Thyroid gland (tissue), 4 donors: ENCODE measurements around the gene UST. TPM values are rescaled to one million over a fixed set of nuclear protein-coding genes. Genes with fewer than 3 reads are reported as not detected.
A peak's percentile ranks its signal among the peaks of the same experiment; 100 is the strongest.

Experiments used
- DNase-seq, 2 donors: peaks; one replicate each; pipeline ENCODE4 v3.0.0-alpha.2; 2019
- H3K27ac ChIP-seq, 3 donors: fragments of 200-600 bp; sonication (generic); 1 replicate in 2 of 3; 2 replicates in 1 of 3; pipeline ENCODE4 v1.5.1; 2016 to 2019; ENCODE audit warnings: mild to moderate bottlenecking in 1 of 3, moderate library complexity in 1 of 3
- H3K27me3 ChIP-seq: fragments of 200-600 bp; sonication (generic); one replicate; pipeline ENCODE4 v1.5.1; 2019
- H3K36me3 ChIP-seq, 2 donors: fragments of 200-600 bp; sonication (generic); one replicate each; pipeline ENCODE4 v1.5.1; 2016 to 2019
- H3K4me1 ChIP-seq, 2 donors: fragments of 200-600 bp; sonication (generic); one replicate each; pipeline ENCODE4 v1.5.1; 2017 to 2019
- H3K4me3 ChIP-seq, 3 donors: fragments of 200-600 bp; sonication (generic); replicated peaks in 1 of 3; 1 replicate in 2 of 3; 2 replicates in 1 of 3; pipeline ENCODE4 v1.5.1; 2016; ENCODE audit warnings: mild to moderate bottlenecking in 1 of 3
- H3K9me3 ChIP-seq: fragments of 200-600 bp; sonication (generic); one replicate; pipeline ENCODE4 v1.5.1; 2017
- POLR2A ChIP-seq, 2 donors: fragments of 450-650 bp; IDR thresholded peaks; one replicate each; pipeline ENCODE4 v1.6.1; 2017; ENCODE audit warnings: antibody characterized with exemption in 2 of 2, mild to moderate bottlenecking in 2 of 2, moderate library complexity in 1 of 2
- WGBS, 2 donors: methylation state at CpG; one replicate each; pipeline ENCODE4 v1.1.5; 2017; 5-methylcytosine and 5-hydroxymethylcytosine counted together
- intact Hi-C: fragments of 100-400 bp; cut with DNase I; formaldehyde crosslinking; loops from one replicate; pipeline ENCODE4 v1.15.1; 2023
- total RNA-seq, 4 donors: library from RNA; depleted of rRNA; stranded (reverse); fragments of >200 nt; gene quantifications; one replicate each; pipeline ENCODE4 v1.2.3, GENCODE V29; 2016
- TF ChIP-seq, protein P1 (sequence below), 6 experiments: fragments of 200-600 bp in 3 of 6; fragments of 450-650 bp in 3 of 6; sonication (generic) in 3 of 6; IDR thresholded peaks; one replicate each; pipeline ENCODE4 v1.5.1; 2016 to 2019; ENCODE audit warnings: antibody characterized with exemption in 6 of 6, mild to moderate bottlenecking in 2 of 6, inconsistent platforms in 1 of 6, moderate library complexity in 1 of 6

The UST gene
- total RNA-seq, 4 donors from 2014 or later = 73.4 to 91.2 (median 81.4) TPM

DNA sequence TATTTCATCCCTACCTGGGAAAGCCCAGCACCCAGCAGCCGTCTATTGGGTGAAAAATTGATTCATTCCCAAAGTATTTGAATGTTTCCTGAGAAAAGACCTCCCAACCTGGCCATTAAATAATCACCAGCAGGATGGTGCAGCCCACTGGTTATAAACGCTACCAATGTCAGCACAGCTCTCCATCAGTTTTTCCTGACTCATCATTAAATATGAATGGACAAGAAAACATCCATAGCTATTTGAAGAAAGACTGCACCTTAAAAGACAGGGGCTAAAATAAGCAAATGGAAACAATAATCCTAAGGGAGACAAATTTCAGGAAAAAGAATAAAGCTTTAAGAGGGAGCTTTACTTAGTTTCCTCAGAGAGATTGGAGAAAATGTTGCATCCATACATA lies 261.9 kb downstream of the UST start:
- Histone ChIP-seq H3K36me3 (no peaks in the 10 kb centered on the region), H3K4me1 (no peaks in the 10 kb centered on the region), H3K27me3 (no peaks in the 10 kb centered on the region), H3K9me3 (no peaks in the 10 kb centered on the region), H3K4me3 (no peak overlapping the region), H3K27ac (no peak overlapping the region)
- TF ChIP-seq POLR2A (IDR thresholded peaks at IDR 0.05) = no peak
- no peak for DNase-seq
- intact Hi-C loops = no loop called here
- WGBS, 2 donors = 88 to 91% methylated on average over 2 of the region's 2 CpGs

GRCh38 chr6:149012040-149012545 lies 265.3 kb downstream of the UST start:
- Histone ChIP-seq H3K4me1 (peaks cover 0 to 14% of the 10 kb centered on the region in 2 donors), H3K36me3 (no peaks in the 10 kb centered on the region), H3K27ac (no peak overlapping the region), H3K4me3 (no peak overlapping the region), H3K27me3 (no peaks in the 10 kb centered on the region), H3K9me3 (no peaks in the 10 kb centered on the region)
- intact Hi-C loops = no loop called here
- DNase-seq = no peak
- 80 to 84% methylated on average over 6 of the region's 6 CpGs for WGBS, 2 donors
- TF ChIP-seq POLR2A (IDR thresholded peaks at IDR 0.05) = no peak
- TF ChIP-seq, protein P1, sequence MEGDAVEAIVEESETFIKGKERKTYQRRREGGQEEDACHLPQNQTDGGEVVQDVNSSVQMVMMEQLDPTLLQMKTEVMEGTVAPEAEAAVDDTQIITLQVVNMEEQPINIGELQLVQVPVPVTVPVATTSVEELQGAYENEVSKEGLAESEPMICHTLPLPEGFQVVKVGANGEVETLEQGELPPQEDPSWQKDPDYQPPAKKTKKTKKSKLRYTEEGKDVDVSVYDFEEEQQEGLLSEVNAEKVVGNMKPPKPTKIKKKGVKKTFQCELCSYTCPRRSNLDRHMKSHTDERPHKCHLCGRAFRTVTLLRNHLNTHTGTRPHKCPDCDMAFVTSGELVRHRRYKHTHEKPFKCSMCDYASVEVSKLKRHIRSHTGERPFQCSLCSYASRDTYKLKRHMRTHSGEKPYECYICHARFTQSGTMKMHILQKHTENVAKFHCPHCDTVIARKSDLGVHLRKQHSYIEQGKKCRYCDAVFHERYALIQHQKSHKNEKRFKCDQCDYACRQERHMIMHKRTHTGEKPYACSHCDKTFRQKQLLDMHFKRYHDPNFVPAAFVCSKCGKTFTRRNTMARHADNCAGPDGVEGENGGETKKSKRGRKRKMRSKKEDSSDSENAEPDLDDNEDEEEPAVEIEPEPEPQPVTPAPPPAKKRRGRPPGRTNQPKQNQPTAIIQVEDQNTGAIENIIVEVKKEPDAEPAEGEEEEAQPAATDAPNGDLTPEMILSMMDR (IDR thresholded peaks at IDR 0.05) = no peak

DNA sequence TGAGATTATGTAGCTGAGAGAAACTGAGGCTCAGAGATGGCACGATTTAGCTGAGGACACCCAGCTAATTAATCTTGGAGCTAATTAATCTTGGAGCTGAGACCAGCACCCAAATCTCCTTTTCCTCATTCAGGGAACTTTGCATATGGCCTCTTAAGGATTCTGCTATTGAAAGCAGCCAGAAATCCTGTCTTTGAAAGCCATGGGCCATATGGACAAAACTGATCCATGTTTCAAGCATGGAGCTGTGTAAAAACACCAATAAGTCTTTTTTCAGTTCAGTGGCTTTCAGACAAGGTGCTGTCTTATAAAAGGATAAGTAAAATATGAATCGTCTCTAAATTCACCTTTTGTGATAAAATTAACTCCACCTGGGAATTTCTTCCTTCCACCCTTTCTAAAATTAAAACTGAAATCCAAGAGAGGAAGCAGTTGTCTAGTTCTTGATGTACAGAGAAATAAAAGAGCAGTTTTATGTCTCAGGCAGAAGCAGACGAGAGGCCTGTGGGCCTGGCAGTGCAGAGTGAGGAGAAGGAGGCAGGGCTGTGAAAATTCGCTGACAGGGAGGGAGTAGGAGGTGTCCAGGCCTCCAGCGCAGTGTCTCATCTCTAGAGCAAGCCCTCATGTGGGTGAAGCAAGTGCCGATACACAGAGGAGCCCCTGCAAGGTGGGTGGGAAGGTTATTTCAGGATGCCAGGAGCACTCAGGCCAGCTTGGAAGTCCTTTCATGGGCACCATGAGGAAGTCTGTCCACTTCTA lies 266.9 kb downstream of the UST start:
- intact Hi-C loops = no loop called here
- no peak overlapping the region for H3K4me3 ChIP-seq
- DNase-seq = no peak
- H3K27ac ChIP-seq = peak overlapping the region in 1 of 3 donors; percentile 13
- H3K27me3 ChIP-seq = no peaks in the 10 kb centered on the region
- peaks cover 0 to 1% of the 10 kb centered on the region in 2 donors for H3K36me3 ChIP-seq
- H3K9me3 ChIP-seq = no peaks in the 10 kb centered on the region
- H3K4me1 ChIP-seq = peaks cover 0 to 14% of the 10 kb centered on the region in 2 donors
- 80 to 85% methylated on average over 6 of the region's 6 CpGs for WGBS, 2 donors
- no peak for TF ChIP-seq POLR2A (IDR thresholded peaks at IDR 0.05)
- TF ChIP-seq, protein P1 (IDR thresholded peaks at IDR 0.05) = no peak

- Histone ChIP-seq H3K27me3 (no peaks in the 10 kb centered on the region), H3K27ac (peak overlapping the region in 2 of 3 donors; percentile 12 to 13), H3K9me3 (no peaks in the 10 kb centered on the region), H3K36me3 (peaks cover 0 to 12% of the 10 kb centered on the region in 2 donors), H3K4me1 (peaks cover 0 to 14% of the 10 kb centered on the region in 2 donors), H3K4me3 (no peak overlapping the region)
- intact Hi-C loops = no loop called here
- peak; percentile 30 to 37 for DNase-seq
- no peak for TF ChIP-seq POLR2A (IDR thresholded peaks at IDR 0.05)
- TF ChIP-seq, protein P1 (IDR thresholded peaks at IDR 0.05) = no peak
- WGBS, 2 donors = 52 to 63% methylated on average over 7 of the region's 7 CpGs
These were observed 268.1 kb downstream of the UST start for GRCh38 chr6:149014631-149015534.
